K562 (cell line): ENCODE measurements around the gene SLC1A2. TPM values are rescaled to one million over a fixed set of nuclear protein-coding genes. Genes with fewer than 3 reads are reported as not detected.

Source experiments
- ATAC-seq: fragments of 200-7000 bp; cut with Tn5 transposase; 3 replicates; pipeline ENCODE4 v1.9.1; 2020; ENCODE audit warnings: moderate library complexity
- BruUV-seq: library from RNA; stranded (reverse); fragments of 400-500 nt; replicated peaks from 2 replicates; lab custom pipeline; 2021; lab: Mats Ljungman, UMichigan
- CTCF ChIA-PET: fragments of 300-600 bp; formaldehyde crosslinking; extraction: SDS; loops from one replicate; lab custom pipeline; 2021; ENCODE audit warnings: low intra/inter-chr PET ratio; lab: Yijun Ruan, JAX
- POLR2A ChIA-PET: fragments of 300-600, 350-650 bp; sonication (Branson Sonifier 250); formaldehyde crosslinking; extraction: SDS; loops from one replicate; lab custom pipeline; 2021; ENCODE audit warnings: antibody characterized with exemption, inconsistent platforms; lab: Yijun Ruan, JAX
- DNase-seq, 4 experiments: peaks; one replicate each; pipeline versions ENCODE4 v3.0.0 to v3.0.0-alpha.2; 2011 to 2018; ENCODE audit warnings: low spot score in 3 of 4, mixed read lengths in 3 of 4; ENCODE audit errors: extremely low read depth in 1 of 4
- FAIRE-seq: peaks from 2 replicates; lab custom pipeline; 2011; peaks lifted over from hg19 to GRCh38; lab: Jason Lieb, UNC
- H2AFZ ChIP-seq: 2 replicates; pipeline ENCODE4 v1.6.0; 2011; ENCODE audit warnings: low read depth, low read length, control low read depth, inconsistent platforms
- H3K27ac ChIP-seq: fragments of 200-600 bp; 3 replicates; pipeline ENCODE4 v1.8.0; 2011; ENCODE audit warnings: low read depth, mild to moderate bottlenecking, control low read depth, inconsistent platforms, low read length, moderate library complexity, mixed read lengths; ENCODE audit errors: extremely low read depth
- H3K27me3 ChIP-seq, 2 experiments: fragments of 300-600 bp in 1 of 2; 2 replicates in 1 of 2; 3 replicates in 1 of 2; pipeline versions ENCODE4 v1.6.0 to v1.8.0; 2011; ENCODE audit warnings: inconsistent platforms in 2 of 2, low read length in 2 of 2, mild to moderate bottlenecking in 1 of 2, mixed read lengths in 1 of 2, moderate library complexity in 1 of 2; ENCODE audit not compliant: control insufficient read depth in 2 of 2, insufficient read depth in 2 of 2
- H3K36me3 ChIP-seq: fragments of 300-600 bp; 3 replicates; pipeline ENCODE4 v1.8.0; 2011; ENCODE audit warnings: mild to moderate bottlenecking, low read length, inconsistent platforms; ENCODE audit not compliant: control insufficient read depth, insufficient read depth
- H3K4me1 ChIP-seq, 2 experiments: fragments of 200-600 bp in 1 of 2; replicated peaks in 1 of 2; 2 replicates in 1 of 2; 3 replicates in 1 of 2; pipeline versions ENCODE4 v1.5.1 to v1.8.0; 2011; ENCODE audit warnings: inconsistent platforms in 2 of 2, low read length in 2 of 2, mild to moderate bottlenecking in 1 of 2, mixed read lengths in 1 of 2, moderate library complexity in 1 of 2; ENCODE audit not compliant: control insufficient read depth in 2 of 2, insufficient read depth in 2 of 2
- H3K4me2 ChIP-seq: 2 replicates; pipeline ENCODE4 v1.6.1; 2011; ENCODE audit warnings: low read length, control low read depth, inconsistent platforms, mixed read lengths; ENCODE audit not compliant: insufficient read depth
- H3K4me3 ChIP-seq: fragments of 200-600 bp; sonication (generic), shearing (Covaris generic); 2 replicates; pipeline ENCODE4 v1.5.1; 2016; ENCODE audit warnings: control low read depth, inconsistent platforms
- H3K79me2 ChIP-seq: fragments of 200-600 bp; 3 replicates; pipeline ENCODE4 v1.8.0; 2011; ENCODE audit warnings: low read length, inconsistent platforms; ENCODE audit not compliant: control insufficient read depth, insufficient read depth
- H3K9ac ChIP-seq, 2 experiments: 2 replicates each; pipeline versions ENCODE4 v1.6.0 to v1.6.1; 2011; ENCODE audit warnings: low read depth in 2 of 2, low read length in 2 of 2, control low read depth in 1 of 2, inconsistent platforms in 1 of 2, mild to moderate bottlenecking in 1 of 2, mixed read lengths in 1 of 2; ENCODE audit not compliant: insufficient read depth in 1 of 2
- H3K9me1 ChIP-seq: one replicate; pipeline ENCODE4 v1.6.0; 2011; ENCODE audit warnings: inconsistent platforms, mild to moderate bottlenecking, low read length, moderate library complexity; ENCODE audit not compliant: control insufficient read depth, insufficient read depth
- H3K9me3 ChIP-seq: replicated peaks from 2 replicates; pipeline ENCODE4 v1.5.1; 2011; ENCODE audit warnings: low read depth, low read length, inconsistent platforms; ENCODE audit not compliant: control insufficient read depth, insufficient read depth
- H4K20me1 ChIP-seq: replicated peaks from 2 replicates; pipeline ENCODE4 v1.6.1; 2011; ENCODE audit warnings: low read length, inconsistent platforms, mixed read lengths; ENCODE audit not compliant: control insufficient read depth, insufficient read depth
- BCL6 ChIP-seq: fragments of 250-450 bp; sonication (Bioruptor Pico); IDR thresholded peaks from 2 replicates; pipeline ENCODE4 v1.4.0; 2020
- CBFA2T2 ChIP-seq: fragments of 450-650 bp; conservative IDR thresholded peaks from 2 replicates; pipeline ENCODE4 v1.6.1; 2017; ENCODE audit warnings: mild to moderate bottlenecking
- E2F3 ChIP-seq: fragments of 250-450 bp; sonication (Bioruptor Pico); IDR thresholded peaks from 2 replicates; pipeline ENCODE4 v1.4.0; 2020; ENCODE audit warnings: mild to moderate bottlenecking
- E4F1 ChIP-seq: fragments of 250-450 bp; sonication (Bioruptor Pico); IDR thresholded peaks from 2 replicates; pipeline ENCODE4 v1.5.0; 2021; ENCODE audit warnings: mild to moderate bottlenecking, borderline replicate concordance
- ELK3 ChIP-seq: fragments of 450-650 bp; formaldehyde crosslinking; IDR thresholded peaks from 2 replicates; pipeline ENCODE4 v1.4.0; 2020; ENCODE audit warnings: mild to moderate bottlenecking
- ESRRA ChIP-seq: fragments of 450-650 bp; IDR thresholded peaks from 2 replicates; pipeline ENCODE4 v1.6.1; 2014; ENCODE audit warnings: low read depth, mild to moderate bottlenecking, moderate library complexity, borderline replicate concordance
- HIVEP1 ChIP-seq: fragments of 250-450 bp; sonication (Bioruptor Pico); IDR thresholded peaks from 2 replicates; pipeline ENCODE4 v1.4.0; 2020; ENCODE audit warnings: mild to moderate bottlenecking
- MCM5 ChIP-seq: fragments of 450-650 bp; IDR thresholded peaks from 2 replicates; pipeline ENCODE4 v1.6.1; 2016; ENCODE audit warnings: low read depth
- SP2 ChIP-seq: IDR thresholded peaks from 2 replicates; pipeline ENCODE4 v1.6.1; 2011; ENCODE audit warnings: mild to moderate bottlenecking, low read depth, low read length, moderate library complexity; ENCODE audit not compliant: poor library complexity, severe bottlenecking; ENCODE audit errors: extremely low read depth
- SRSF3 ChIP-seq: fragments of 200-400 bp; formaldehyde crosslinking; IDR thresholded peaks from 2 replicates; pipeline ENCODE4 v1.6.1; 2016; ENCODE audit warnings: mild to moderate bottlenecking, low read length, moderate library complexity; ENCODE audit not compliant: insufficient read depth
- TAF9B ChIP-seq: fragments of 450-650 bp; IDR thresholded peaks from 2 replicates; pipeline ENCODE4 v1.6.1; 2018; ENCODE audit warnings: mild to moderate bottlenecking; ENCODE audit not compliant: partially characterized antibody
- ZNF445 ChIP-seq: fragments of 250-450 bp; sonication (Bioruptor Pico); IDR thresholded peaks from 2 replicates; pipeline ENCODE4 v1.4.0; 2020; ENCODE audit warnings: low read depth, mild to moderate bottlenecking, moderate library complexity
- ZNF766 ChIP-seq: fragments of 200-800 bp; sonication (Bioruptor generic); conservative IDR thresholded peaks from 2 replicates; pipeline ENCODE4 v1.6.1; 2016; ENCODE audit warnings: missing genetic modification characterization, missing compliant biosample characterization
- WGBS: fragments of 100-300 bp; shearing (Covaris generic); methylation state at CpG from one replicate; pipeline ENCODE4 v1.1.6; 2016; ENCODE audit warnings: low coverage, mixed read lengths; ENCODE audit not compliant: insufficient coverage; ENCODE audit errors: missing lambda C conversion rate; 5-methylcytosine and 5-hydroxymethylcytosine counted together
- in situ Hi-C: fragments of 300-500 bp; cut with MboI; formaldehyde crosslinking; loops from 4 replicates; pipeline ENCODE4 v1.15.0; 2018; ENCODE audit warnings: inconsistent platforms, mixed read lengths
- intact Hi-C: fragments of 100-400 bp; cut with micrococcal nuclease; formaldehyde crosslinking; loops from 2 replicates; pipeline ENCODE4 v1.14.2; 2022
- polyA plus RNA-seq, 8 experiments: library from polyadenylated mRNA; depleted of rRNA in 4 of 8; stranded (reverse) in 5 of 8; unstranded in 3 of 8; fragments of >200 nt; fragmentation: Nextera tagmentation in 2 of 8; fragmentation: Illumina TruSeq in 1 of 8; extraction: Ambion mirVana in 2 of 8; extraction: Trizol in 1 of 8; gene quantifications; 2 replicates each; pipeline versions ENCODE4 v1.2.1 to v1.2.3, GENCODE V29; 2011 to 2014; ENCODE audit warnings: inconsistent platforms in 1 of 8, missing spikeins in 1 of 8
- total RNA-seq, 7 experiments: library from RNA; depleted of rRNA in 6 of 7; stranded (reverse); fragments of >200 nt in 6 of 7; fragmentation: Illumina TruSeq in 2 of 7; extraction: Trizol in 2 of 7; gene quantifications; 2 replicates each; pipeline versions ENCODE4 v1.2.1 to v1.2.3, GENCODE V29; 2011 to 2021; ENCODE audit warnings: low replicate concordance in 1 of 7
- TF ChIP-seq, protein P1 (sequence below): sonication (generic); formaldehyde crosslinking; IDR thresholded peaks from 2 replicates; pipeline ENCODE4 v1.8.1; 2023; ENCODE audit warnings: mild to moderate bottlenecking, missing genetic modification reagents
- TF ChIP-seq, protein P2 (sequence below): fragments of 450-650 bp; IDR thresholded peaks from 2 replicates; pipeline ENCODE4 v1.6.1; 2018; ENCODE audit warnings: mild to moderate bottlenecking, low read depth; ENCODE audit not compliant: partially characterized antibody
- TF ChIP-seq, protein P3 (sequence below): fragments of 250-450 bp; sonication (Bioruptor Pico); IDR thresholded peaks from 2 replicates; pipeline ENCODE4 v1.5.0; 2021

Gene SLC1A2
- total and polyA plus RNA-seq, 9 of the 15 experiments (the other 6 are each of a cell fraction or from before 2014, with no cell fraction given) = 0.03 to 0.07 (median 0.04) TPM; not detected in 5

DNA sequence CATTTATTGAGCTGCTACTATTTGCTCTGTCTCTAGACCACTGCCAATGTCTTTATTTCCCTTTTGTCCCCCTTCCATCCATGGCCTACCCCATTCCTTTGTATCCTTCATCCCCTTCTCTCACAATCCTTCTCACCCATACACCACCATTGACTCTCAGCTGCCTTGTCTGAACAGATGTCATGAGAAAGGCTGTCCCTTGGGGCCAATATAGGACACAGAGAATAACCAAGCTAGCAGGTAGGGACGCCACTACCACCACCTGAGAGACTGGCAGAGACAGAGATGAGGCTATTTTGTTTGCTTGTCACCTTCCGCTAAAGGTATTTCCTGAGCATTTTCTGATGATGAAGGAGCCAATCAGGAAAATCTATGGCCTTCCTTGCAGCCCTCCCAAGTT, 141.5 kb downstream of the SLC1A2 start:
- H3K4me2 ChIP-seq = no peak overlapping the region
- H3K4me3 ChIP-seq = no peak overlapping the region
- peaks cover 10 to 15% of the 10 kb centered on the region in 2 experiments; a peak in 3 of 5 replicates for H3K27me3 ChIP-seq
- in situ Hi-C loops (no loop called here), intact Hi-C loops (no loop called here)
- ChIA-PET CTCF (no interaction called here), POLR2A (no interaction called here)
- no peak overlapping the region for H3K27ac ChIP-seq
- no TSS peak for BruUV-seq
- H4K20me1 ChIP-seq = no peaks in the 10 kb centered on the region
- H3K79me2 ChIP-seq = no peaks in the 10 kb centered on the region
- DNase-seq (no peak), ATAC-seq (no peak), FAIRE-seq (no peak)
- no peaks in the 10 kb centered on the region for H3K9me1 ChIP-seq
- H3K4me1 ChIP-seq = no peaks in the 10 kb centered on the region
- H3K9me3 ChIP-seq = no peaks in the 10 kb centered on the region
- no peak overlapping the region for H2AFZ ChIP-seq
- H3K36me3 ChIP-seq = no peaks in the 10 kb centered on the region
- no peak overlapping the region for H3K9ac ChIP-seq
- WGBS = 14% methylated on average over 2 of the region's 2 CpGs
- no peak for TF ChIP-seq SP2
- no peak for TF ChIP-seq ESRRA
- no peak for TF ChIP-seq E2F3 (CRISPR knock-in tag)
- no peak for TF ChIP-seq HIVEP1 (CRISPR knock-in tag)
- no peak for TF ChIP-seq ELK3
- no peak for TF ChIP-seq MCM5
- no peak for TF ChIP-seq TAF9B
- TF ChIP-seq, protein P1, sequence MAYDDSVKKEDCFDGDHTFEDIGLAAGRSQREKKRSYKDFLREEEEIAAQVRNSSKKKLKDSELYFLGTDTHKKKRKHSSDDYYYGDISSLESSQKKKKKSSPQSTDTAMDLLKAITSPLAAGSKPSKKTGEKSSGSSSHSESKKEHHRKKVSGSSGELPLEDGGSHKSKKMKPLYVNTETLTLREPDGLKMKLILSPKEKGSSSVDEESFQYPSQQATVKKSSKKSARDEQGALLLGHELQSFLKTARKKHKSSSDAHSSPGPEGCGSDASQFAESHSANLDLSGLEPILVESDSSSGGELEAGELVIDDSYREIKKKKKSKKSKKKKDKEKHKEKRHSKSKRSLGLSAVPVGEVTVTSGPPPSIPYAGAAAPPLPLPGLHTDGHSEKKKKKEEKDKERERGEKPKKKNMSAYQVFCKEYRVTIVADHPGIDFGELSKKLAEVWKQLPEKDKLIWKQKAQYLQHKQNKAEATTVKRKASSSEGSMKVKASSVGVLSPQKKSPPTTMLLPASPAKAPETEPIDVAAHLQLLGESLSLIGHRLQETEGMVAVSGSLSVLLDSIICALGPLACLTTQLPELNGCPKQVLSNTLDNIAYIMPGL = no peak
- TF ChIP-seq SRSF3 = no peak
- TF ChIP-seq E4F1 = no peak
- TF ChIP-seq ZNF445 = no peak
- TF ChIP-seq, protein P2, sequence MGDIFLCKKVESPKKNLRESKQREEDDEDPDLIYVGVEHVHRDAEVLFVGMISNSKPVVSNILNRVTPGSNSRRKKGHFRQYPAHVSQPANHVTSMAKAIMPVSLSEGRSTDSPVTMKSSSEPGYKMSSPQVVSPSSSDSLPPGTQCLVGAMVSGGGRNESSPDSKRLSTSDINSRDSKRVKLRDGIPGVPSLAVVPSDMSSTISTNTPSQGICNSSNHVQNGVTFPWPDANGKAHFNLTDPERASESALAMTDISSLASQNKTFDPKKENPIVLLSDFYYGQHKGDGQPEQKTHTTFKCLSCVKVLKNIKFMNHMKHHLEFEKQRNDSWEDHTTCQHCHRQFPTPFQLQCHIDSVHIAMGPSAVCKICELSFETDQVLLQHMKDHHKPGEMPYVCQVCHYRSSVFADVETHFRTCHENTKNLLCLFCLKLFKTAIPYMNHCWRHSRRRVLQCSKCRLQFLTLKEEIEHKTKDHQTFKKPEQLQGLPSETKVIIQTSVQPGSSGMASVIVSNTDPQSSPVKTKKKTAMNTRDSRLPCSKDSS = no peak
- no peak for TF ChIP-seq BCL6 (CRISPR knock-in tag)
- no peak for TF ChIP-seq ZNF766 (CRISPR knock-in tag)
- TF ChIP-seq CBFA2T2 = no peak
- TF ChIP-seq, protein P3, sequence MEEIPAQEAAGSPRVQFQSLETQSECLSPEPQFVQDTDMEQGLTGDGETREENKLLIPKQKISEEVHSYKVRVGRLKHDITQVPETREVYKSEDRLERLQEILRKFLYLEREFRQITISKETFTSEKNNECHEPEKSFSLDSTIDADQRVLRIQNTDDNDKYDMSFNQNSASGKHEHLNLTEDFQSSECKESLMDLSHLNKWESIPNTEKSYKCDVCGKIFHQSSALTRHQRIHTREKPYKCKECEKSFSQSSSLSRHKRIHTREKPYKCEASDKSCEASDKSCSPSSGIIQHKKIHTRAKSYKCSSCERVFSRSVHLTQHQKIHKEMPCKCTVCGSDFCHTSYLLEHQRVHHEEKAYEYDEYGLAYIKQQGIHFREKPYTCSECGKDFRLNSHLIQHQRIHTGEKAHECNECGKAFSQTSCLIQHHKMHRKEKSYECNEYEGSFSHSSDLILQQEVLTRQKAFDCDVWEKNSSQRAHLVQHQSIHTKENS (CRISPR knock-in tag) = no peak
